Choroid plexus epithelial cell (primary cell): ENCODE results near the gene ADAMTS3.
A peak's percentile ranks its signal among the peaks of the same experiment; 100 is the strongest.

Experiments used
- DNase-seq: peaks from one replicate; pipeline ENCODE4 v3.0.0-alpha.2; 2010; ENCODE audit warnings: low read depth
- H3K4me3 ChIP-seq: 2 replicates; pipeline ENCODE4 v1.5.1; 2011; ENCODE audit warnings: low read depth, mild to moderate bottlenecking, control low read depth, low read length, moderate library complexity
- CTCF ChIP-seq: conservative IDR thresholded peaks from 2 replicates; pipeline ENCODE4 v1.5.1; 2011; ENCODE audit warnings: low read depth, mild to moderate bottlenecking, control low read depth, inconsistent platforms, low read length, moderate library complexity

ADAMTS3 gene

GRCh38 chr4:72341432-72341820, 227.6 kb downstream of the ADAMTS3 start:
- no peak for TF ChIP-seq CTCF
- no peak for DNase-seq
- no peak overlapping the region for H3K4me3 ChIP-seq

- no peak for DNase-seq
- TF ChIP-seq CTCF, result no peak
These were observed 228.1 kb downstream of the ADAMTS3 start for GRCh38 chr4:72340803-72341431.

DNA sequence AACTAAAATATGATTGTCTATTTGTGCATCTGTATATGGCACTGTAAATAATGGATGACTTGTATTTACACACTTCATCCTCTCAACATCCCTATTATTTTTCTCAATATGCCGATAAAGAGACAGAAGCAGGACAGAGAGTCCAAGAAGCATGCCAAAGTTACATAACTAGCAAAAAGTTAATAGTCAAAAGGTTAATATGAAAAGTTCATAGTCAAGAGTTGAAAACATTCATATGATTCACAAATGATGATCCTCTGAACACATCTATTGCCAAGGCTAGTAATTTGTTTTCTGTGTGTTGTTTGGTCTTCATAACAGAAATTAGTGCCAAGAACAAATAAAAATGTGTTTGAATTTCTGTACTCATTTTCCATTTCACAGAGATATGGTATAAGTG, 231.0 kb downstream of the ADAMTS3 start:
- no peak for TF ChIP-seq CTCF
- H3K4me3 ChIP-seq, result no peak overlapping the region
- no peak for DNase-seq

More at GRCh38 chr4:72340803-72341431, 228.1 kb downstream of the ADAMTS3 start:
- H3K4me3 ChIP-seq, result no peak overlapping the region

DNA sequence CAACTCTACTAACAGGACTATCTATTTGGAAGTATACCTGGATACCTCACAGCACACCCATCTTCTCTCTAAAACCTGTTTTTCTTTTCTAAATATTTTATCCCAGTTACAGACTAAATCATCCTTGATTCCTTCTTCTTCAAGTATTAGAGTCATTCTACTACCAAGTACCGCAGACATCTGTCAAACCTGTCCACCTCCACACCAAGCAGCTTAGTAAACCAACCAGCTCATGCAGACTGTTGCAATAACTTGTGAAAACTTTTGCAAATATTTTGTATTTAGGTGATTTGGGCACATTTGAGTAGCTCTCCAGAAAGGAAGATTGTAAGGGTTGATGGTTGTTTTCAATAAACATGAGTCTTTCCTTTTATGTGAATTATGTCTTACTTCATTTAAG, 238.6 kb downstream of the ADAMTS3 start:
- TF ChIP-seq CTCF, result no peak
- H3K4me3 ChIP-seq, result no peak overlapping the region
- no peak for DNase-seq

- DNase-seq, result peak; percentile 75
- no peak overlapping the region for H3K4me3 ChIP-seq
- peak; percentile 77 for TF ChIP-seq CTCF
These were observed 242.1 kb downstream of the ADAMTS3 start for GRCh38 chr4:72326692-72327632.

- no peak overlapping the region for H3K4me3 ChIP-seq
- TF ChIP-seq CTCF, result no peak
- DNase-seq, result no peak
These were observed 243.8 kb downstream of the ADAMTS3 start for GRCh38 chr4:72325215-72325614.
